Right renal cortex interstitium (tissue), 3 donors: ENCODE data around the gene CRYGS. TPM values are rescaled to one million over a fixed set of nuclear protein-coding genes. Genes with fewer than 3 reads are reported as not detected.
"Not testable (repeated sequence)": the region's sequence is repeated elsewhere in the genome, so short reads cannot be mapped to it uniquely, and the experiment has no call there.

Source experiments
- DNase-seq, 3 donors: peaks; one replicate each; pipeline ENCODE4 v3.0.0-alpha.2; 2013; ENCODE audit warnings: low read depth in 3 of 3, low spot score in 2 of 3
- polyA plus RNA-seq, 3 donors: library from polyadenylated mRNA; unstranded; fragments of 120-200 nt; gene quantifications; one replicate each; pipeline ENCODE4 v1.2.1, GENCODE V29; 2013; ENCODE audit not compliant: insufficient read length in 3 of 3

The CRYGS gene
- polyA plus RNA-seq, 3 donors = 5.3 to 5.6 (median 5.6) TPM

- not testable (repeated sequence) for DNase-seq
These were observed 46.2 kb downstream of the CRYGS start for GRCh38 chr3:186498022-186498421.

GRCh38 chr3:186497608-186498007, 46.6 kb downstream of the CRYGS start:
- DNase-seq = no peak

- DNase-seq = no peak
These were observed 47.5 kb downstream of the CRYGS start for GRCh38 chr3:186496635-186497034.

- DNase-seq = no peak
These were observed 48.2 kb downstream of the CRYGS start for GRCh38 chr3:186496016-186496415.

- DNase-seq = no peak
These were observed 50.5 kb downstream of the CRYGS start for GRCh38 chr3:186493525-186494255.

GRCh38 chr3:186492385-186492984, 51.7 kb downstream of the CRYGS start:
- no peak for DNase-seq

GRCh38 chr3:186489507-186489906, 54.7 kb downstream of the CRYGS start:
- DNase-seq = no peak

Other genes starting within 250 kb of the CRYGS start
- gene DGKG, start 182.1 kb downstream of the CRYGS start, polyA plus RNA-seq = under 1 TPM; 0.44 to 0.78 (median 0.71) TPM
- gene TBCCD1, start 23.0 kb upstream of the CRYGS start, polyA plus RNA-seq = 10 to 100 TPM; 19.3 to 19.7 (median 19.5) TPM
- gene DNAJB11, start 26.3 kb upstream of the CRYGS start, polyA plus RNA-seq = 10 to 100 TPM; 65.8 to 68.8 (median 67.4) TPM
- gene AHSG, start 68.7 kb upstream of the CRYGS start, polyA plus RNA-seq = 1 to 10 TPM in 2 of 3 donors, under 1 TPM in 1; 0.69 to 2.7 (median 1.0) TPM
- under 1 TPM in 1 of 3 donors, not detected in 2; 0.33 TPM for gene FETUB, start 96.0 kb upstream of the CRYGS start, polyA plus RNA-seq
- gene HRG, start 121.6 kb upstream of the CRYGS start, polyA plus RNA-seq = 1 to 10 TPM; 2.1 to 2.8 (median 2.2) TPM
- gene KNG1, start 173.0 kb upstream of the CRYGS start, polyA plus RNA-seq = 100 to 1,000 TPM; 144 to 168 (median 163) TPM
- 1,000 to 10,000 TPM in 1 of 3 donors, 100 to 1,000 TPM in 2; 981 to 1,043 (median 986) TPM for gene EIF4A2, start 239.2 kb upstream of the CRYGS start, polyA plus RNA-seq